CD4-positive, alpha-beta T cell treated with Interleukin-17A for 1 hour (primary cell): ENCODE results near the gene OR52I1.

Source experiments
- DNase-seq: peaks from one replicate; pipeline ENCODE4 v3.0.0-alpha.2; 2020

The OR52I1 gene, protein sequence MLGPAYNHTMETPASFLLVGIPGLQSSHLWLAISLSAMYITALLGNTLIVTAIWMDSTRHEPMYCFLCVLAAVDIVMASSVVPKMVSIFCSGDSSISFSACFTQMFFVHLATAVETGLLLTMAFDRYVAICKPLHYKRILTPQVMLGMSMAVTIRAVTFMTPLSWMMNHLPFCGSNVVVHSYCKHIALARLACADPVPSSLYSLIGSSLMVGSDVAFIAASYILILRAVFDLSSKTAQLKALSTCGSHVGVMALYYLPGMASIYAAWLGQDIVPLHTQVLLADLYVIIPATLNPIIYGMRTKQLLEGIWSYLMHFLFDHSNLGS

DNA sequence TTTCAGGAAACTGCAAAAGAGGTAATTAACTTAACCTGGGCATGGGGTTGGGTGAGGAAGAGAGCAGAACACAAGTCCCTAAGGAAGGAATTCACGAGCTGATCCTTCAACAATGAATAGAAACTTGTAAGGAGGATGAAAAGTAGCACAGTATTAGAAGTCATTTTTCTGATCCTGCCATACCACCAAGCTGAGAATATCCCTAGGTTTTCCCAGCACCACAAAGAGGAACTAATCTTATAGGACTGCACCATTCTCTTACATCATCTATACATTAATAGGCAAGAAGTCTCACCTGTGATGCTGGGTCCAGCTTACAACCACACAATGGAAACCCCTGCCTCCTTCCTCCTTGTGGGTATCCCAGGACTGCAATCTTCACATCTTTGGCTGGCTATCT lies at the start of gene OR52I1:
TSS of gene OR52I1 (plus strand) at position 301 of the 400 bp plus-strand sequence. CDS start at position 301, 0 bp downstream.
- DNase-seq, result no peak

DNA sequence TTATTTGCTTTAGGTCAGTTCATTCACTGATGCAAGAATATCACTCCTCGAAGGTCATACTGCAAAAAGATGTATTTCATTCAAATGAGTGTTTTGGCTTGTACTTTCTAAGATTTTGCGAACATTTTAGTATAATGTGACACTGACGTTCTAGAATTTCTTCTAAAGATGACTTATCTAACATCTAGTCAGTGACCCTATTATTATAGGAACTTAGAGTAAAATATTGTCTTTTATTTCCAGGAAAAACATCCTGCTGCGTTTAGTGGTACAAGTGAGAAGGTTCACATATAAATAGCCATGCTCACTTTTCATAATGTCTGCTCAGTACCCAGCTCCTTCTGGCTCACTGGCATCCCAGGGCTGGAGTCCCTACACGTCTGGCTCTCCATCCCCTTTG lies 48.9 kb upstream of the OR52I1 start, which contains the start of gene OR52M1:
TSS of gene OR52M1 (plus strand) at position 301 of the 400 bp plus-strand sequence. CDS start at position 301, 0 bp downstream.
- DNase-seq, result no peak

DNA sequence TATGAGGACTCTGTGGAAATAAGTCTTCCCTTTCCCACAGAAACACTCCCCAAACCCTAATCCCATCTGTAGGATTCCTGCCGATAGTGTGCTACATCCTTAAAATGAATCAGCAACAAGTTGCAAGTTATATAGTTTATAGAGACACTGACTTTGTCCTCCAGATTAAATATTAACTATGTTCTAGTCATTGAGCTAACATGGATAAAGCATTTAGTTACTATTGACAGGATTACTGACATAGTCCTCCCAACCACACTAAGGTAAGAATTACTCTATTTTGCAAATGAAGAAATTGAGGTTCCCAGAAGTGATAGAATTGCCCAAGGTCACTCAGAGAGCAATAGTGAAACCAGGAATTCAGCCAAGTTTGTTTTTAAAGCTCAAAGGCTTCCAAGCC lies 47.0 kb upstream of the OR52I1 start:
- DNase-seq, result no peak

DNA sequence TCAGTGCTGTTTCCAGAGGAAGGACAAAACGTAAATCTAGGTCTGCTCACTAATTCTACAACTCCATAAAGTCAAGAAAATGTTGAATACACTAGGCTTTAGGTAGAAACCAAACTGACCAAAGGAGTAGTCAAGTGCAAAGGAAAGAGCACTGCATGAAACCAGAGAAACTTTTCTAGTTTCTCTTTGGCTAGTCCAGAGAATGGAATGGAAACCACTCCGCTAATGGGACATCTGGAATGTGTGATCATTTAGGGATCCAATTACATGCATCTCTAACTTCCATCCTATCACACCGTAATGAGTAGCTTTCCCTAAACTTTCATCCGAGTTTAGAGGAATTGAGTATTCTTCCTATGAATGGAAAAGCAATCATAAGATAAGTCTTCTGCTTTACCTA lies 46.4 kb upstream of the OR52I1 start:
- no peak for DNase-seq

DNA sequence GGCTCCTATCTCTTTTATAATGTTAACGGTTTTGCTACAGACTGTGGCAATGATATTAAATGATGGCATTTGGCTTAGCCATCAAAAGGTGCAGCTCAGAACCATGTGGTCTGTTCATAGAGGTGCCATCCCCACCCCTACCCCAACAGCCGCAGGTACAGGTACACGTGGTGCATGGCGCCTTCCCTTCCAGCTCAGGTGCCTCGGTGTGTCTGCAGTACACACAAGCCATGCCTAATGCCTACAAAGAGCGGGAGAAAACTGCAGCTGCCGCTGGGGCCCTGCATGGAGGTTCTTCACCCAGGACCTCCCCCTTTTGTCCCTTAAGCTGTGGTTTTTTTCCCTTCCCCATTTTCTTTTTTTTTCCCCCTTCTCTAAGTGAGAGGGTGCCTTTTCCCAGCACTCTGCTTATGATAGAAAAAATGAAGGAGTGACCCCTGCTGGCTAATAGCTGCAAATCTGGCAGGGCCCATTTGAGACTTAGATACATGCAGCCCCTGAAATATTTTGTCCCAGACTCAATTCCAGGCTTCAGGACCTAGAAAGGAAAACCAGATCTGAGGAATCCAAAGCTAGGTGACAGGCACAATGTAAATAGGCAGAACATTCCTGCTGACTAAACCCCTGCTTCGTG lies 42.4 kb upstream of the OR52I1 start:
- DNase-seq, result no peak

DNA sequence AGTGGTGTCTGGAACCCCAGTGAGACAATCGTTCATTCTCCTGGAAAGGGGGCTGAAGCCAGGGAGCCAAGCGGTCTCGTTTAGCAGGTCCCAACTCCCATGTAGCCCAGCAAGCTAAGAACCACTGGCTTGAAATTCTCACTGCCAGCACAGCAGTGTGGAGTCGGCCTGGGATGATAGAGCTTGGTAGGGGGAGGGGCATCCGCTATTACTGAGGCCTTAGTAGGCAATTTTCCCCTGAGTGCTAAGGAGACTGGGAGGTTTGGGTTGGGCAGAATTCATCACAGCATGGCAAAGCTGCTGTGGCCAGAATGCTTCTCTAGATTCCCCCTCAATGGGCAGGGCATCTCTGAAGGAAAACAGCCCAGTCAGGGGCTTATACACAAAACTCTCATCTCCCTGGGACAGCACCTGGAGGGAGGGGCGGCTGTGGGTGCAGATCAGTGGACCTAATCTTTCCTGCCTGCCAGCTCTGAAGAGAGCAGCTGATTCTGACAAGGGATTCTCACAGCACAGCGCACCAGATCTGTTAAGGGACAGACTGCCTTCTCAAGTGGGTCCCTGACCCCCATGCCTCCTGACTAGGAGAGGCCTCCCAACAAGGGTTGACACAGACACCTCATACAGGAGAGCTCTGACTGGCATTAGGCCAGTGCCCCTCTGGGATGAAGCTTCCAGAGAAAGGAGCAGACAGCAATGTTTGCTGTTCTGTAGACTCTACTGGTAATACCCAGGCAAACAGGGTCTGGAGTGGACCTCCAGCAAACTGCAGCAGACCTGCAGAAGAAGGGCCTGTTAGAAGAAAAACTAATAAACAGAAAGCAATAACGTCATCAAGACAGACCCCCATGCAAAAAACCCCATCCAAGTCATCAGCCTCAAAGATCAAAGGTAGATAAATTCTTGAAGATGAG lies 34.1 kb upstream of the OR52I1 start:
- DNase-seq, result no peak

DNA sequence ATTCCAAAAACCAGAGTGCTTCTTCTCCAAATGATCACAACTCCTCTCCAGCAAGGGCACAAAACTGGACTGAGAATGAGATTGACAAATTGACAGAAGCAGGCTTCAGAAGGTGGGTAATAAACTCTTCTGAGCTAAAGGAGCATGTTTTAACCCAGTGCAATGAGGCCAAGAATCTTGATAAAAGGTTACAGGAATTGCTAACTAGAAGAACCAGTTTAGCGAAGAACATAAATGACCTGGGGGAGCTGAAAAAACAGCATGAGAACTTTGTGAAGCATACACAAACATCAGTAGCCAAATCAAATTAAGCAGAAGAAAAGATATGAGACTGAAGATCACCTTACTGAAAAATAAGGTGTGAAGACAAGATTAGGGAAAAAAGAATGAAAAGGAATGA lies 33.4 kb upstream of the OR52I1 start:
- no peak for DNase-seq

DNA sequence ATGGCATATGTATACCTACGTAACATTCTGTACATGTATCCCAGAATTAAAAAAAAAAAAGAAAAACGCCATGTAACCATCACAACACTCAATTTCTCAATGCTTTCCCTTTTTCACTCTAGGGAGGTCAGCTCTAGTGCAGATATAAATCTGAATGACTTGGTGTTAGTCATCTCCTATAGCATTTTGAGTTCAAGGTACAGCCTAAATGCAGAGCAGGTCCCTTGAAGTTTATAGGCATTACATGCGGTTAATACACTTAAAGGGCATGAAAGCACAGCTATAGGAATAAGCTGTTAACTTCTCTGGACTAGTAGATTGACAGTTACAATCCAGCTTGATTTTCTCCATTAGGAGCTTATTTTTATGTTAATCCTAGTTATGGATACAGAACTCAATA lies 28.5 kb upstream of the OR52I1 start:
- no peak for DNase-seq

DNA sequence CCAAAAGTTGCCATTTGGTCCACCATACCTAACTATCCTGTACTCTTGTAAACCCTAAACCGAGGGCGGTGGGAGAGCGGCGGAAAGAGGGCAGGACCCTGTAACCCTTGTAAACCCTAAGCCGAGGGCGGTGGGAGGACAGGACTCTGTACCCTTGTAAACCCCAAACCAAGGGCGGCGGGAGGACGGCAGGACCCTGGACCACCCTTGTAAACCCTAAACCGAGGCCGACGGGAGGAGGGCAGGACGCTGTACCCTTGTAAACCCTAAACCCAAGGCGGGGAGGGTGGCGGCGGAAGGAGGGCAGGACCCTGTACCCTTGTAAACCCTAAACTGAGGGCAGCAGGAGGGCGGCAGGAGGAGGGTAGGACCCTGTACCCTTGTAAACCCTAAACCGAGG lies 24.8 kb upstream of the OR52I1 start:
- DNase-seq, result no peak

DNA sequence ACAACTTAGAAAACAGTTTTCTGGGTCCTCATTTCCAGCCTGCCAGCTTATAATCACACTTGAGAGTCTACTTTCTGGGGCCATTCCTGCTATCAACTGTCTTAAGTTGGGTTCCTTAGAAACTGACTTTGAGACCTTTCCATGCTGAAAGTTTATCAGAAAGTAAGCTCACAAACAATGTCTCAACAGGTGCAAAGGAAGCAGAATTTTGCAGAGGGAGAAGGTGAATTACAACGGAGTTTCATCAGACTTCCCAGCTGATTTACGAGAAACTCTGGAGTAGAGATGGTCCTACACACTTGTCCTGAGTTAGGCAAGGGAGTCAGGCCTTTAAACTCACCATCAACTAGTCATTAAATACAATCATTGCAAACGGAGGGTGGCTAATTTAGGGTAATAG lies 17.0 kb upstream of the OR52I1 start:
- DNase-seq, result no peak

DNA sequence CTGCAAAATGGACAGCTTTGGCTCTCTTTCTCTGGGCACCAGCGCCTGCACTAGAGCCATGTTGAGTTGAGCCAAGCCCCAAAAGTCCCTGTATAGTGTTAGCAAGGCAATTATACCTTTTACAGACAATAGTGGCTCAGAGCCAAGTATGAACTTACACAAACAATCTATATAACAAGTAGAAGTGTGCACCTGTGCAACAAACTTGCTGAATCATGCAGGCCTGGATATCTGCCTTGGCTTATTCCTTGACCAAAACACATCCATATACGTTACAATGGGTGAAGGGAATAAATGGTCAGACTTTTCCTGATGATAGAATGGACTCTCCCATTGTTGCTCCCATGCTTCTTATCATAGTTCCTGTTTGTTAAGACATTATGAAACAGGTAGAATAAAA lies 16.1 kb upstream of the OR52I1 start:
- no peak for DNase-seq

DNA sequence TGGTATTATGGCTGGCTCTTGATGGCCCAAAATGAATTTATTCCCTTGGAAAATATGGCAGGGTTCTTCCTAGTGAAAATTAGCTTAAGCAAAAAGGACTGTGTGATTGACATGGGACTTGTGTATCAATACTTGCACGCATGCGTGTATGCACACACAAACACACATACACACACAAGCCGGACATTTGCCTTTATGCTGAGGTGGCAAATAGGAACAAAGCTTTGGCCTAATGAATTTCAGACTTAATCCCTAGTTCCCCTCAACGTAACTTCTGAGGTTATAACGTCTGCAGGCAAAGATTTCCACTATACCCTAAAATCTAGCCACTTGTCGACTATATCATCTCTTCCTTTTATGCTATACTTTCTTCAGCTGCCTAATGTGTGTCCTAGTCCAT lies 15.2 kb upstream of the OR52I1 start:
- no peak for DNase-seq

DNA sequence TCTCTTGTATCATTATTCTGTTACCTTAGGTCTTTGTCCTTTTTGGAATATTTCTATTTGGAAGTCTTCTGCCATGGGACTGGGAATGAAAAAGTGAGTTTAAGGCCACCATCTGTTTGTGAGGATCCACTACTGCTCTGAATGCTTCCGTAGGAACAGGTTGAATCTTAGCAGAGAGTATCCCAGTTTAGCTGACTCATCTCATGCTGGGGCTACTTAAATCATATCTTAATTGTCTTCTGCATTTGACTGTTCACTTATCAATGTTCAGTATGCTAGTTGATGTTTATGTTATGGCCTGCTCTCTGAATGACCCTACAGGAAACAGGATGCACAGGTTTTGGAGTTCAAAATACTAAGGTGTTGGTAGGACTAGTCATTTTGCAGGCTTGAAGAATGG lies 13.7 kb upstream of the OR52I1 start:
- no peak for DNase-seq

DNA sequence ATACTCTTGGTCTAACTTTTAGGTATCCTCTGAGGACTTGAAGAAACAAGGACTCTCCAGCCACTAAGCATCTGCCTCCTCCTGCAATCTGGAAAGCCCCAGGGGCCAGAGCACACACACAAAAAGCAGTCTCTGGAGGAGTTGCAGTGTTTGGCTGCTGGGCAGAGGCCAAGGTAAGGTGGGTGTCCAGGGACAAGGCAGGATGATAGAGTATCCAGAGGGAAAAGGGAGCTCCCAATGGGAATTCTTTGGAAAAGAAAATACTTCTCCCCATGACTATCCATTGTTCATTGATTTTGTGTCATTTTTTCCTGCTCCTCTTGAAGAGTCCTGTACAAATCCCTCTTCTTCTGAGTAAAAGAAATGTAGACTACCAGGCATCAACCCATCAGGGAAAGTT lies 12.4 kb upstream of the OR52I1 start, which contains the start of gene OR52I2:
TSS of gene OR52I2 (plus strand) at position 301 of the 400 bp plus-strand sequence.
- DNase-seq, result no peak

DNA sequence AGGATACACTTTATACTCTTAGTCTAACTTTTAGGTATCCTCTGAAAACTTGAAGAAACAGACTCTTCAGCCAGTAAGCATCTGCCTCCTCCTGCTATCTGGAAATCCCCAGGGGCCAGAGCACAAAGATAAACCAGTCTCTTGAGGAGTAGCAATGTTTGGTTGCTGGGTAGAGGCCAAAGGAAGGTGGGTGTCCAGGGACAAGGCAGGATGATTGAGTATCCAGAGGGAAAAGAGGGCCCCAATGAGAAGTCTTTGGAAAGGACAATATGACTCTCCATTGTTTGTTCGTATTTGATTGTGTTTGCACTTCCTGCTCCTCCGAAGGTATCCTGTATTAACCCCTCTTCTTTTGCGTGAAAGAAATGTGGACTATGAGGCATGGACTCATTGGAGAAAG lies 4.8 kb upstream of the OR52I1 start:
- no peak for DNase-seq

DNA sequence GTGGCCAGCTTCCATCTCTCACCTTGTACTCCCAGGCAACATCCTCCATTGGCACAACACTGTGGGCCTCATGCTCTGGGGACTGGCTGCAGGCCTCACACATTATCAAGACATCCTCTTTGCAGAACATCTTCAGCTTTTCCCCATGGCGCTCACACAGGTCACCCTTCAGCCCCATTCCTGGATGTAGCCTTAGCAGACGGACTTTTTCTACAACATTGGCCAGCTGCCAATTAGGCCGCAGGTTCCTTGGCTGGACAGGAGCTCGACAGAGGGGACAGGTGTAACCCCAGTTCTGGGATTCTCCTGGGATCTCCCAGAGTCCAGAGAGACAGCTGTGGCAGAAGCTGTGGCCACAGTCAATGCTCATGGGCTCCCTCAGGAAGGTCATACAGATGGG lies 11.2 kb downstream of the OR52I1 start:
- DNase-seq, result no peak

DNA sequence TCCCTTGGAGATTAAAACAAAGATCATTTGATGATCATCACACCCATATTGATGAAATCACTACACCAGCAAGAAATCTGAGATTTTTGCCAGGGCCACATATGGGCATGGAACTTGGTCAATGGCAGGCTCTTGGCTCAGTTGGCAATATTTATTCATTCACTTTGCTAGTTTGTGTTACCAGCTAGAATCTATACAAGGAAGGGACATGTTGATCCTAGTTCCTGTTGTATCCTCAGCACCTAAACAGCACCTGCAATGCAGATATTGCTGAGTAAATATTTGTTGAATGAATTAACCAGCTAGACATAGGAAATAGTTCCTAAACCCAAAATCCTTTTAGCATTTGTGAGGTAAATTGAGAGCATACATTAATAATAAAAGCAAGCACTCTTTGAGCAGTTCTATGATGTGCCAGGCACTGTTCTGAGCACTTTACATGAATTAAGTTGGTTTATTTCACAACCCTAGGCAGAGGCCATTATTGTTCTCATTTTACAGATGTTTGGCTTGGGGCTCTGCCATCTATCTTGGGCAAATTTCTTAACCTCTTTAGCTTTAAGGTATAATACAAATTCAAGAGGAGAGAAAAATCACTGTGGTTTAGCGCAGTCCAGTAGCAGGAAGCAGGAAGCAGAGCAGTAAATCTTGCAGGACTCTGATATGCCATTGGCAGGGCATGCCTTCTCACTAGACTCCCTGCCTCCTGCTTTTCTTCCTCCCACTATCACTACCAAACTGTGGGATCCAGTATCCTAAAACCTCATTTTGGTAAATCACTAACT lies 12.6 kb downstream of the OR52I1 start:
- DNase-seq, result no peak

DNA sequence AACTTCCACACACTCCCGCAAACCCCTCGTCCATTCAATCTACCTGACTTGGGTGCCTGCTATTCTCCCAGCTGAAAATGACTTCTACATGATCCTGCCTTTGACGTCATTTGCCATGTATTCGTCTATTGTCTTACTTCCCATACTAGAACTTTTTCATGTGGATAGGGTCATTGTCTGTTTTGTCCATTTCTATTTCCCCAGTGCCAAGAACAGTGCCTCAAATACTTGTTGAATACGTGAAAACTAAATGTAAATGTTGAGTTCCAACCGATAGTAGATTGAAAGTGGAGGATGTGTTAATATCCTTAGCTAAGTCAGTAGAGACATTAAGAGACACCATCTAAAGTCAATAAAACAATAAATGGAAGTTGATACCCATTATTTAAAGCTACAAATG lies 13.3 kb downstream of the OR52I1 start:
- no peak for DNase-seq

DNA sequence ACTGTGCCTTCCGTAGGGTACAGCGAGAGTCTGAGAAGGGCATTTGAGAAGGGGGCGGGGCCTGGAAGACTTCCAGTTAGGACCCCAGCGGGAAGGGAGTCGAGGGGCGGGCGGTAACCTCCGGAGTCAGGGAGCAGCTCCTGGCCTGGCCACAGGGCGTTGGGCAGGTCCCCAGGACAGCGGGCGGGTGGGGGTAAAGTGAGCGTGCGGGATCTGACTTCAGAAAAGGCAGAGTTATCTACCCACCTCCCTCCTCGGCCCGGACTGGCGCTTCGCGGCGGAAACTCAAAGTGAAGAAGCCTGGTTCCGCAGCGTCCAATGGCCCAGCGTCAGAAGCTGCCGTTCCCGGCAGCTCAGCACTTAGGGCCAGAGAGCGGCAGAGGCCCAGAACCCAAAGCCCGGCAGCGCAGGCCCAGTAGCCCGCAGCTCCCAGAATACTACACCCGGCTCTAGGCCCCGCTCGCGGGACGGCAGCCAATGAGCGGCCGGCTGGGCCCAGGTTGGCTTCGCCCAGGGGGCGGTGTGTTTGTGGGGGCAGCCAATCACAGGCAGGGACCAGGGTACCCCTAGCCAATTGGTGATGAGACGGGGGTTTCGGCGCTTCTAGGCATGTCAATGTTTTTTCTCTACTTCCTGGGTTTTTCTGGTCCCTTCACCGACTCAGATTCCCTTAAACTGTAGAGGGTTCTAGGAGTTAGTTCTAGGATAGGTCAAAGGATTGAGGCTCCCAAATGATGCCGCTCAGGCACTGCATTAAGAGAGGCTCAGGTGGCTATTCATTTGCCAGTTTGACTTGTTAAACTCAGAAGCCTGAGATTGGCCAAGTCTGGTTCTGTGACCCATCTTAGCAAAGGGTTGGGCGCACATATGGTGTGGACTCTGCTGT lies 14.2 kb downstream of the OR52I1 start, which contains the start of gene TRIM68:
TSS of gene TRIM68 (minus strand) at position 451 of the 886 bp plus-strand sequence. CDS start 2,727 bp downstream, outside the sequence.
- peak; percentile 96 for DNase-seq

DNA sequence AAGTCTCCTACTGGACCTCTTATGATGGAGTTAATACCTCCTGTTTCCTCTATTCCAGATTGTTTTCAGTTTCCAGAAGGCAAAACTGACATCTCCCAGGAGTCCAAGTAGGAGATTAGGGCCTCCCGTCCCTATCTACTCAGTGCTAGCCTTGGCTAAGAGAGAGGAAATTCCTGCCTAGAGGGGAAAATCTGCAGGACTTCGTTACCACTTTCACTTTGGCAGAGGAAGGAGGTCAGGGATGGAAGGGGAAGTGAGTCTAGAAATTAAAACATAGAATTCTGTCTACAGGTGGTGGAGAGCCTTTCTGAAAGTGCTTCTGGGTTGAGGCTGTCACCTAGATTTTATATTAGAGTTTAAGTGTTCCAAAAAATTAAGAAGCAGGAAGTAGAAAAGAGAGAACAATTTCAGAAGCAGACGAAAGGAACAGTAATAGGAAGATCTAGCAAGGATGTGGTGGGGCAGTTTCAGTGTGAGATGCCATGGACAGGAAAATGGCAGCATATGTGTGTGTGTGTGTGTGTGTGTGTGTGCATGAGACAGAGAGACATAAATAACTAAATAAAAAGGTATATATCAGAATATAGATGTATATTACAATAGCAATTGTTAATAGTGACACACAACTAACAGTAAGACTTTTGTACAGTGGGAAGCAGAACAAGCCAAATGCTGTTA lies 16.6 kb downstream of the OR52I1 start:
- DNase-seq, result peak; percentile 46

DNA sequence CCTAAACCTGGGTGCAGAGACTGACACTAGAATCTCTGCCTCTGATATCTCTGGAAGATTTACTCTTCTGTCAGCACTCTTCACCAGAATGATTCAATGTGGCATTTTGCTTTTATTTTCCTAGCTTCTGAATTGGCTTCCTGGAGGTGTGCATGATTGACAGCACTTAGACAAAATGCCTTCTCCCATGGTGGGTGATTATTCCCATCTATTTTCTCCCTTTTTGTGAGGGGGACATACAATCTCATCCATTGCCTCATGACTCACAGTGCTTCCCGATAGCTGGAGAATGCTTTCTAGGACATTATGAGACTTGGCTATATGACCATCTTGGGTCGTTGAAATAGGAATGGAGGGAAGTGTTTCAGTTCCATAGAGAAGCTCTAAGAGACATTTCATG lies 18.1 kb downstream of the OR52I1 start:
- no peak for DNase-seq
